ENCODE data around the gene SLIT3.

Gene SLIT3

GRCh38 chr5:168844016-168844921 lies 456.7 kb downstream of the SLIT3 start:
- FAIRE-seq = no peak

- no peak for FAIRE-seq
These were observed 457.5 kb downstream of the SLIT3 start for GRCh38 chr5:168843277-168844015.

- FAIRE-seq = no peak
These were observed 458.3 kb downstream of the SLIT3 start for GRCh38 chr5:168842571-168843205.

- no peak for FAIRE-seq
These were observed 463.1 kb downstream of the SLIT3 start for GRCh38 chr5:168837852-168838251.

- FAIRE-seq = no peak
These were observed 464.2 kb downstream of the SLIT3 start for GRCh38 chr5:168836603-168837231.

GRCh38 chr5:168833936-168834335 lies 467.0 kb downstream of the SLIT3 start:
- no peak for FAIRE-seq

- FAIRE-seq = no peak
These were observed 467.6 kb downstream of the SLIT3 start for GRCh38 chr5:168833383-168833782.

- no peak for FAIRE-seq
These were observed 468.6 kb downstream of the SLIT3 start for GRCh38 chr5:168832308-168832707.

- FAIRE-seq = no peak
These were observed 469.6 kb downstream of the SLIT3 start for GRCh38 chr5:168831383-168831782.

- FAIRE-seq = no peak
These were observed 470.1 kb downstream of the SLIT3 start for GRCh38 chr5:168830833-168831232.

GRCh38 chr5:168829922-168830417 lies 471.0 kb downstream of the SLIT3 start:
- FAIRE-seq = no peak

GRCh38 chr5:168829044-168829443 lies 471.9 kb downstream of the SLIT3 start:
- FAIRE-seq = no peak

- no peak for FAIRE-seq
These were observed 473.3 kb downstream of the SLIT3 start for GRCh38 chr5:168827636-168828035.

- FAIRE-seq = no peak
These were observed 474.7 kb downstream of the SLIT3 start for GRCh38 chr5:168826246-168826725.

GRCh38 chr5:168822745-168823281 lies 478.1 kb downstream of the SLIT3 start:
- no peak for FAIRE-seq

GRCh38 chr5:168822248-168822744 lies 478.6 kb downstream of the SLIT3 start:
- FAIRE-seq = no peak

GRCh38 chr5:168820874-168821273 lies 480.1 kb downstream of the SLIT3 start:
- FAIRE-seq = no peak

- no peak for FAIRE-seq
These were observed 481.8 kb downstream of the SLIT3 start for GRCh38 chr5:168819004-168819621.

GRCh38 chr5:168818558-168818957 lies 482.4 kb downstream of the SLIT3 start:
- no peak for FAIRE-seq

GRCh38 chr5:168817591-168817990 lies 483.3 kb downstream of the SLIT3 start:
- no peak for FAIRE-seq

GRCh38 chr5:168816661-168817060 lies 484.3 kb downstream of the SLIT3 start:
- no peak for FAIRE-seq

Measured in A204.1 (cell line).